SKM-1 treated with dmso at 0.1 percent for 144 hours (cell line): ENCODE measurements around the gene PDPK1.

ENCODE experiments used
- DNase-seq: peaks from one replicate; lab custom pipeline; 2025; ENCODE audit not compliant: unreplicated experiment; lab: John Stamatoyannopoulos, UW

The PDPK1 gene

DNA sequence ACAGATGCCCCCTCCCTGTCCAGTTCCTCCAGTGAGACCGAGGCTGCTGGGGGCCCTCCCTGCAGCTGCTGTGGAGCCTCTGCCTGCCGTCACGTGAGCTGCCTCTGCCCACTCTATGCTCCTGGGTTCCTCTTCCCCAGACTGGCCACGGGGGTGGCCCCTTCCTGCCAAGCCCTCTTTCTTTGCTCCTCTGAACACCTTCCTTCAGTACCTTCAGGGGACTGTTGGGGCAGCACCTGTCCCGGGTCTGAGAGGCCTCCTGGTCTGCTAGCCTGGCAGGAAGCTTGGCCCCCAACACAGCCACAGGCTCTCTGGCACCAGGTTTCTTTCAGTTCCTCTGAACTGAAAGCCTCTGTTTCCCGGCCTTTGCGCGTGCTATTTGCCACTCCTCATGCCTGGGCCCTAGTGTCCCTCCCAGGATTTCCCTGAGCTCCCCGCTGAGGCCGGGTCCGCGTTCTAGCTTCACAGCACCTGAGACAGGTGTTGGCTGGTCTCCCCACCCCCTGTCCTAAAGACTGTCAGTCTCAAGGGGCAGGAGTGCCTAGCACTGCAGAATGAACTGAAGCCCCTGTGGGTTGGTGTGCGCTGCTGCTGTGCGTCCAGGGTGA lies 30.7 kb upstream of the PDPK1 start:
- peak; percentile 19 for DNase-seq

DNA sequence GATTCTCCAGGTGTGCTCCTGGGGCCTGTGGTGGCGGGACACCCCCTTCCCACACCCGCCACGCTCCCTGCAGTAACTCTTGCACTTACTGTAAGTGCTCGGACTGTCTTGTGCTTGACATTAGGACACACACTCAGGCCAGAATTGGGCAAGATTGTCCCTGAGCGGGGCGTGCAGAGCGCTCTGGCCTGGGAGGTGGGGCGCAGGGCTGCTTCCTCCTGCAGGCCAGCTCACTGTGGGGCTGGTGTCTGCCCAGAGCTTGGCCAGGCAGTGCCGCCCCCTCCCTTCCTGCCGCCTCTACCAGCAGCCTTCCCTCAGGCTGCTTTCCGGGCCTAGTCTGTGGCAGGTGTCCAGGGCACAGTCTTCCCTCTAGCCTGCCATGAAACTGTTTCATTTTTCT lies 30.2 kb upstream of the PDPK1 start:
- peak; percentile 52 for DNase-seq

DNA sequence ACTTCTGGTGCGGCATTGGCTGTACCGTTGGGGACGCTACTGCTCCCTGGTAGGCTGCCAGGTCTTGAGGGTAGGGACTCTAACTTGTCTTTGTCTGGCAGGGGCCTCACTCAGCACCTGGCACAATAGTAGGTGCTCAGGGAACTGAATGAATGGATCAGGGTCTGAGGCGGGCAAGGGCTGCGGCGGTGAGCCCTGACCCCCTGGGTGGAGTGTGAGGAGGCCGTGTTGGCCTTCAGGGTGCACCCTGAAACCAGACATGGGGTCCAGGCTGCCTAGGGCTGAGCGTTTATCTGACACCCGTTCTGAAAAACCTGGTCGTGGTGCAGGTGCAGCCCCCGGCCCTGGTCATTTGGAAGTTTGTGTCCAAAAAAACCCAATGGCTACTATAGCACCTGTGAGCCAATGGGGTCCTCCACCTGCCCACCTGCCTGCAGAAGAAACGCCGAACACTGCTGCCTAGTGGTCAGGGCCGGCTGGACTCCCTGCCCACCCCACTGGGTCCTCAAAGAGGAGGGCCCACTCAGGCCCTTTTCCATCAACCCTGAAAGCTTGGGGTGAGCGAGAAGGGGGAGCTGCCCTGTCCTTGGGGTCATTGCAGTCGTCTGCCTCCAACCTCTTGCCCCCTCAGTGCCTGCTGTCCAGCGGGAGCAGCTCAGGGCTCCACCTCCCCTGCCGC lies 29.0 kb upstream of the PDPK1 start:
- DNase-seq = no peak

DNA sequence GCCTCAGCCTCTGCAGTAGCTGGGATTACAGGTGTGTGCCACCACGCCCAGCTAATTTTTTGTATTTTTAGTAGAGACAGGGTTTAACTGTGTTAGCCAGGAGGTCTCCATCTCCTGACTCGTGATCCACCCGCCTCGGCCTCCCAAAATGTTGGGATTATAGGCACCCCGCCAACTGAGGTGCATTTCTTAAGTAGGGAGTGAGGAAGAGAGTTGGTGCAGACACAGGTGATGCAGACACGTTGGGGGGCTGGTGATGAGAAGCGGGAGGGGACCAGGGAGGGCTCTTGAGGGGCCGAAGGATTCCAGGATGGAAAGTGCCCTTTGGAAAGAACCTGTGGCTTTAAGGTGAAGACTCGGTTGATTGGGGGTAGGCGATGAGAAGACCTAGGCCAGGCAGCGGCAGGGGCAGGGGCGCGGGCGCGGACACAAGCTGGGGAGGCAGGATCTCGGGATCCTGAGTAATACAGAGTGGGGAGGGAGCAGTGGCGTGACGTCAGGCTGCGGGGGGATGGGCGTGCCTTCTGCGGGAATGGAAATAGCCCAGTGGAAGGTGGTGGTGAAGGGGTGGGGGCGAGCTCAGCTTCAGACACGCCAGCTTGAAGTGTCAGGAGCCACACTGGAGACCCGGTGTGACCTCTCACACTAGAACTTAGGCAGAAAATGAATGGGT lies 26.6 kb upstream of the PDPK1 start:
- no peak for DNase-seq

DNA sequence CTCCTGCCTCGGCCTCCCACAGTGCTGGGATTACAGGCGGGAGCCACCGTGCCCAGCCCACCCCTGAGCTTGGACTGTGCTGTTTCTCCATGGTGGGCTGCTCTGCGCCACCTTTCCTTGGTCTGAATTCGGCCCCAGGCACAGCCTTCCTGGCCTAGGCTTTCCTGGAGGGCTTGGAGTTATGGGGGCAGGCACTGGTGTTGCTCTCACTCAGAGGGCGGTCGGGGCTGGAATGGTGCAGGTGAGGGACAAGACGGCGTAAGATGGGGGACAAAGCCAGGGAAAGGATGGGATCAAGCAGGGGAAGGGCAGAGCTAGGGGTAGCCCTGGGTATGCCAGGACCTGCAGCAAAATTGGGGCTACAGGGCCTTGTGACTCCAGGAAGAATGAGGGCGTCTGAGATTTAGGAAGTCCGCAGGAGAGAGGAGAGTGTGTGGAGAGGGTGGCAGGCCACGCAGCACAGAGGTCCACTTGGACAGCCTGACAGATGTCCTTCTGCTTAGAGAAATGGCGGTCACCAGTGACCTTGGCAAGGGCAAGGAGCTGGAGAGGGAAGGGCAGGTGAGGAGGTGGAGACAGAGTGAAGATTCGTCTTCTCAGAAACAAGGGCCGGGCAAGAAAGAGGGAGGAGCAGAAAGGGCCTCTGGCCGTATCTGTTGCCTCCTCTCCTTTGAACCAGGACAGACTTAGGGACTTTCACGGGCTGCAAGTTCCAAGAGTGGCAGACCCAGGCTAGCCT lies 25.7 kb upstream of the PDPK1 start:
- DNase-seq = no peak

DNA sequence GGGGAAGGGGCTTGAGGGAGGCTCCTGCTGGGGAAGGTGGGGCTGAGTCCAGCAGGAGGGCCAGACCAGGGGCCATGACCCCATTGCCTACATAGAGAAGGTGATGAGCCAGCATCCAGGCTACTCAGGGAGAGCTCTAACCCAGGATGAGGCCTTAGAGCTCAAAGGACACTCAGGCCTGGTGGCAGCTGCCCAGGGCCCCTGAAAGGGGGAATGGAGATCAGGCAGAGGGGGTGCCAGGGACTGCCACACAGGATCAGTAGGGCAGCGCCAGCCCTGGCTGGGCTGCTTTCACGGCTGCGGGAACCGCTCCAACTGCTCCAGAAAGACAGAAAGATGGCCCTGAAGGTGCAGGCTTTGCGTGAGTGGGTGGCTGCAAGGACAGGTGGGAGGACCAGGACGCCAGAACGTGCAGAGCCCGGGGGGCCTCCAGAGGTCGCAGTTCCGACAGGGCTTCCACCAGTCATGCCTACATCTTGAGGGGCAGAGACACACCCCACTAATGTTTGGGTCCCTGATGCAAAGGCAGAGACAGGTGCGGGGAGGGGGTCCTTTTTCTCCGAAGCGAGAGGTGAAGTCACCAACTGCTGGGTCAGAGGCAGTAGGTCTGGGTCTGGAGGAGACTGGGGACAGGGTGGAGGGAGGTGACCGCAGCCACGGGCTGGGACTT lies 25.0 kb upstream of the PDPK1 start:
- DNase-seq = no peak

DNA sequence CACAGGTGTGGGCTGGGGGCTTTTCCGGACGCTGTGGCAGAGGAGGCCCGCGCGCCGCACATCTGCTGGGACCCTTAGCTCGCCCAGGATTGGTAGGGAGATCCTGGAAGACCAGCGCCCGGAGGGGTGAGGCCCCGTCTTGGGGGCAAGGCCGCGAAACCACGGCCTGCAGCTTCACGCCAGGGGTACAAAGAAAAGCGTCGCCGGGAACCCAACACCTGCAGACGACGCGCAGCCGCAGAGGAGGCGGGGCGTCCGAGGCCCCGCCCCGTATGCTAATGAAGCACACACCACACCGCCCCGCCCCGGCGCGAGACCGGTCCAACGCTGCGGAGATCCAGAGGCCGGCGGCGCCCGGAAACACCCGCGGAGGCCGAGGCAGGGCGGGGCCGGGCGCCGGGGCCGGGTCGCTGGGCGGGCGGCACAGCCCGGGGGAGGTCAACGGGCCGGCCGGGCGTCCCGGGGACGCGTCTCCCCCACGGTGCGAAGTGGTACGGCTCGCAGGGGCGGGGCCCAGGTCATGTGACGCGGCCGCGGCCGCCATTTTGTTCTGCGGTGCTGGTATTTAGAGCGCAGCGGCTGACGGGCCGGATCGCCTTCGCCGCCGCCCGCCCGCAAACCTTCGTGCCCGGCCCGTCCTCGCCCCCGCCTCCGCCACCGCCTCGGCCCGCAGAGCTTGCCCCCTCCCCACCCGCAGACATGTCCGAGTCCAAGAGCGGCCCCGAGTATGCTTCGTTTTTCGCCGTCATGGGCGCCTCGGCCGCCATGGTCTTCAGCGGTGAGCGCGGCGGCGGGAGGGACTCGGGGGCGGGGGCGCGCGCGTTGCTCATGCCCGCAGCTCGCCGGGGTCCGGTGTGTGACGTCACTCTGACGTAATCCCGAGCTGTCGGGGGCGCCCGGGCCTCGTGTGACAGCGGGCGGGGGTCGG lies 24.2 kb upstream of the PDPK1 start, which contains the start of gene ATP6V0C:
ATP6V0C (plus strand) TSS at position 548 of the 928 bp plus-strand sequence; CDS start at position 700, 152 bp downstream.
- peak; percentile 71 for DNase-seq

DNA sequence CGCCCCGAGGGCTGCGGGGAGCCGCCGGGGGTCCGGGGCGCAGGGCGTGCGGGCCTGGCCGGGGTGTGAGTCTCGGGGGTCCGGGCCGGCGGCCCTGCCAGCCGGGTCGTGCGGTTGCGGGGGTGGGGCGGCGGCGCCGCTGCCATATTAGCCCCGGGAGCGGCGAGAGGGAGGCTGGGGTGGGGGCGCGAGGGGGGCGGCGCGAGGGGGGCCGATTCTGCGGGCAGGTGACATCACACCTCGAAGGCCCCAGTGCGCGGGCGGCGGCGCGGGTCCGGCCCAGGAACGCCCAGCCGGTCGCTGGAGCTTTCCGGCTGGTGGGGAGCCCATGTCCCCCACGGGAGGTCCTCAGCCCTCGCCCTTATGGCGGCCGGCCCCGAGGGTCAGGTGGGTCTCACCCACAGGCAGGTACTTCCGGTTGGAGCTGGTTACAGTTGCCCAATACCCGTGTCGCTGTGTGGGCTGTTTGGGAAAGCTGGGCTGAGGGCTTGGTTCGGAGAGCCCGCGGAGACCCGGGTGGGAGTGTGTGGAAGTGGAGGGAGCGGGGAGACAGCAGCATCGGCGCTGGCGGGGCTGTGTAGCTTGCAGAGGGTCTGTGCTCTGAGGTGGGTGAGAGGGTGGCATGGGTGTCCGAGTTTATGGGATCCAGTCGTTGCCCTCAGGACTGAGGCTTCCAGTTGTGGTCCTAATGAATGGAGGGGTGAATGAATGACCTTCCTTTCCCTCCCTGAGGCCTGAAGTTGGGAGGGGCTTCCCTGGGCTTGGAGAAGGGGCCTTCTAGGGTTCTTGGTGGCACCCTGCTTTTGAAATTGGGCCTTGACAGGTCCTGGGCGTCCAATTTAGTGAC lies 23.3 kb upstream of the PDPK1 start:
- no peak for DNase-seq

DNA sequence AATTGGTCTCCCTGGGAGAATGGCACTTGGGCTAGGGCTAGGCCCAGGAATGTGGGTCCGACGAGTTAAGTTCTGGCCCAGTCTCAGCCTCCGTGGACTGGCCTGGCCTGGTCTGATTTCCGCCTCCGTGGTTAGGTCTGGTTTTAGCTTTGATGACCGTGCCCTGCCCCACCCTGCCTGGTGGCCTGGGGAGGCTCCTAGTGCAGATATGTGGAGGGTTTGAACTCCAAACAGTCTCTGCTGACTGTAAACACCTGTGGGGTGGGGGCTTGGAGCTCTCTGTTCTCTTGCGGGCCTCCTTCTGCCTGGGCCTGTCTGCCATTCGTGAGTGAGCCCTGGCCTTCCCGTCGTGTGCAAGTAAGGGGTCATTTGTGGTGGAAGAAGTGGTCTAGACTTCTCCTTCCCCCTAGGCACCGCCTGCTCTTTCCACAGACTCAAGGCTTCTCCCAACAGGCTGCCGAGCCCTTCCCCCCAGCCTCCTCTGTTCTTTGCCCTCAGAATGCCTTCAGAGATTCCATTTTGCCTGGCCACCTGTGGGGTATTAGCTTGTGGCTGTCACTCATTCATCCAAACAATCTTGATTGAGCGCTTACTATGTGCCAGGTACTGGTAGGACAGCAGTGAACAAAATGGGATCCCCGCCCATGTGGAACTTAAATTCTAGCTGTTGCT lies 22.5 kb upstream of the PDPK1 start:
- DNase-seq = peak; percentile 50

DNA sequence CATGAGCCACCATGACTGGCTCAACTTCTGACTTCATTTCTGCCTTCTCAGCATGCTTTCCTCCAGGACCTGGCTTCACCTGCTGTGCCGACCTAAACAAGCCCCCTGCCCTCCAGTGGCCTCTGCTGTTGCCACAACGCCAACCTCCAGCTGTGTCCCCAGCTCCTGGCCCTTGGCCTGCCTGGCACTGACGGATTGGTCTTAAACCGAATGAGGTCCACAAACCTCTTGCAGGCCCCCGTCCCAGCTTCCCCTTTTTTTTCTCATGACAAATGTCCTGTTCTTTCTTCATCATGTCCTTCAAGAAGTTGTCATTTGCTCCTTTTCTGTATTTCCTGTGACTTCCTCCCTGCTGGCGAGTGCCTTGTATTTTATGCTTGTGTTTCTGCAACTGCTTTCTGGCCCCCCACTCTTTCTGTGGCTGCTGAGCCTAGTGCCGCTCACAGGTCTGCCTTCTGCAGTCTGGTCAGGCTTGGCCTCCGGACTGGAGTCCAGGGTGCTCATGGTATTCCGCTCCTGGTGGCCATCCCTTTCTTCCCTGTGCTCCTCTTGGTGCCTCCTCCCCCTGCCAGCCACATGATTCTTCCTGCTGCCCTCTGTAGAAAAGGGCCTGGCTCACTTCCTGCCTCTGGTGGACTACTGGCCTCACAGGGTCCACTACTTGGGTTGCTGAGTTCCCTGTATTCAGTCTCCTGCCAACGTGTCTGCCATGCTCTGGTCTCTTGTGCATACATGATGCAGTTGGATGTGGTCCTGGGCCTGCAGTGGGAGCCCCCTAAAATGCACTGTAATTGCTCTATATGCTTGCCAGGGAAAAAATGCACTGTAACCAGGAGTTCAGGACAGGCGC lies 21.2 kb upstream of the PDPK1 start:
- peak; percentile 78 for DNase-seq

DNA sequence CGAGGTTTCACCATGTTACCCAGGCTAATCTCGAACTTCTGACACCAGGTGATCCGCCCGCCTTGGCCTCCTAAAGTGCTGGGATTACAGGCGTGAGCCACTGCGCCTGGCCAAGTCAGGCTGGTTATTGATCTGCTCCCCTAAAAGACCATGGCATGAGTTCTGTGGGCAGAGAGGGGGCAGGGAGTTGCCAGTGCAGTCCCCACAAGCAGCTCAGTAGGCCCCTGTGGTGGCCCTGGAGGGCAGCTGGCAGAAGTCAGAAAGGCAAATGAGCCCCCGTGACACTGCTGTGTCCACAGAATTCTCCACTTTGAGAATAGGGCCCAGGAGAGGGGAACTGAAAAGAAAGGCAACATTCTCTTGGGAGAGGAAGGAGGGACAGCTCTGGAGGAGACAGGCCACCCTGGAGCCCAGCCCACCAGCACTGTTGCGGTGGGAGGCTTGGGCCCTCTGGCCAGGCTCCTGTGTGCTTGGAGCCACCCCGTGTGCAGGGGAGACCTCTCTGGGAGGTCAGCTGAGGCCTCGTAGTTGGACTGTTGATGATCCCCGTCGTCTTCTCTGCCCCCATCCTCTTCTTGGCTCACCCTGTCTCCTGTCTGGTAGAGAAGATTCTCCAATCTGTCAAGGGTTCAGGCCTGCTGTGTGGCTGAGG lies 19.7 kb upstream of the PDPK1 start:
- DNase-seq = no peak

DNA sequence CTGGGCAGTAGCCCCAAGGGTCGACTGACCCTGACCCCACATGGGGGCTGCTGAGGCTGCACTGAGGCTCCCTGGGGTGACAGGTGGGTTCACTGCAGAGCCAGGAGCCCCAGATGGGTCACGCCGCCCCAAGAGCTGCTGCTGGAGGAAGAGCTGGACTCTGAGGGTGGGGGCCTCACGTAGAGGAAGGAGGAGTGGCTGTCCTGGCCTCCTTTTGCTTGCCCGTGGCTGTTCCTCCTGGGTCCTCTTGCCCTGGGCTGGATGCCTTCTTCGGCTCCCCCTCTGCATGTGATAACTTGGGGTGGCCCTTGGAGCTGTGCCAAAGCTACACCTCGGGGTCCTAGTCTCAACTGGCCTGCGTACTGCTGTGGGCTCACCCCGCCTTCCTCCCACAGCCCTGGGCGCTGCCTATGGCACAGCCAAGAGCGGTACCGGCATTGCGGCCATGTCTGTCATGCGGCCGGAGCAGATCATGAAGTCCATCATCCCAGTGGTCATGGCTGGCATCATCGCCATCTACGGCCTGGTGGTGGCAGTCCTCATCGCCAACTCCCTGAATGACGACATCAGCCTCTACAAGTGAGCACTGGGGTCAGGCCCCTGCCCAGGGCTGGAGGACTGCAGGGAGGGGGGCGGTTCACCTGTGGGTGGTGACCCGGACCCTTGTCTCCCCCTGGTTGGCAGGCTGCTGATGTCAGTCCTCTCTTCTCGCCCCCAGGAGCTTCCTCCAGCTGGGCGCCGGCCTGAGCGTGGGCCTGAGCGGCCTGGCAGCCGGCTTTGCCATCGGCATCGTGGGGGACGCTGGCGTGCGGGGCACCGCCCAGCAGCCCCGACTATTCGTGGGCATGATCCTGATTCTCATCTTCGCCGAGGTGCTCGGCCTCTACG lies 18.8 kb upstream of the PDPK1 start:
- DNase-seq = no peak

DNA sequence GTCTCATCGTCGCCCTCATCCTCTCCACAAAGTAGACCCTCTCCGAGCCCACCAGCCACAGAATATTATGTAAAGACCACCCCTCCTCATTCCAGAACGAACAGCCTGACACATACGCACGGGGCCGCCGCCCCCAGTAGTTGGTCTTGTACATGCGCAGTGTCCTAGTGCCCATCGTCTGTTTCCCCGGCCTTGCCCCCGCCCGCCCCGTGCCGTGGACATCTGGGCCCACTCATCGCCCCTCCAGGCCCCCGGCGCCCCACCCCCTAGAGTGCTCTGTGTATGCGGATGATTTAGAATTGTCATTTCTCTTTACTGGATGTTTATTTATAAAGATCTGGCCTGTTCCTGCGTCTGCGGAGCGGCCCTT lies 18.1 kb upstream of the PDPK1 start:
- DNase-seq = no peak

DNA sequence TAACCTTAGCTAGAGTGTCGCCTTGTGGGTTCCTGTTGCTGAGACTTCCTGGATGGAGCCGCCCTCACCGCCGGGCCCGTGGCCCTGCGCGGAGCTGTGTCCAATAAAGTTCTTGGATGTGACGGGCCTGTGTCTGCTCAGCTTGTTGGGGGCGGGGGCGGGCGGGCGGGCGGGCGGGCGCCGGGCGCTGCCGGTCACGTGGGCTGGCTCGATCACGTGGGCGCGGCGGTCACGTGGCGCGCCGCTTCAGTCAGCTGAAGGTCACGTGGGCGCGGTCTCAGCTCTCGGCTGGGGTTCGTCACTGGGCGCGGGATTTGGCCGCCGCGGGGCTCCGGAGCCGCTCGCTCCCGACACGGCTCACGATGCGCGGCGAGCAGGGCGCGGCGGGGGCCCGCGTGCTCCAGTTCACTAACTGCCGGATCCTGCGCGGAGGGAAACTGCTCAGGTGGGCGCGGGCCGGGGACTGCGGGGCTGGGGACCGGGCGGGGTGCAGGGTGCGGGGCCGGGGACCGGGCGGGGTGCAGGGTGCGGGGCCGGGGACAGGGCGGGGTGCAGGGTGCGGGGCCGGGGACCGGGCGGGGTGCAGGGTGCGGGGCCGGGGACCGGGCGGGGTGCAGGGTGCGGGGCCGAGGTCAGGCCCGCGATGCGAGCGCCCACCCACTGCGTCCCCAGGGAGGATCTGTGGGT lies 17.6 kb upstream of the PDPK1 start, which contains the start of gene AMDHD2:
AMDHD2 (plus strand) TSS at position 275 of the 687 bp plus-strand sequence; CDS start at position 363, 88 bp downstream.
- peak; percentile 32 for DNase-seq

DNA sequence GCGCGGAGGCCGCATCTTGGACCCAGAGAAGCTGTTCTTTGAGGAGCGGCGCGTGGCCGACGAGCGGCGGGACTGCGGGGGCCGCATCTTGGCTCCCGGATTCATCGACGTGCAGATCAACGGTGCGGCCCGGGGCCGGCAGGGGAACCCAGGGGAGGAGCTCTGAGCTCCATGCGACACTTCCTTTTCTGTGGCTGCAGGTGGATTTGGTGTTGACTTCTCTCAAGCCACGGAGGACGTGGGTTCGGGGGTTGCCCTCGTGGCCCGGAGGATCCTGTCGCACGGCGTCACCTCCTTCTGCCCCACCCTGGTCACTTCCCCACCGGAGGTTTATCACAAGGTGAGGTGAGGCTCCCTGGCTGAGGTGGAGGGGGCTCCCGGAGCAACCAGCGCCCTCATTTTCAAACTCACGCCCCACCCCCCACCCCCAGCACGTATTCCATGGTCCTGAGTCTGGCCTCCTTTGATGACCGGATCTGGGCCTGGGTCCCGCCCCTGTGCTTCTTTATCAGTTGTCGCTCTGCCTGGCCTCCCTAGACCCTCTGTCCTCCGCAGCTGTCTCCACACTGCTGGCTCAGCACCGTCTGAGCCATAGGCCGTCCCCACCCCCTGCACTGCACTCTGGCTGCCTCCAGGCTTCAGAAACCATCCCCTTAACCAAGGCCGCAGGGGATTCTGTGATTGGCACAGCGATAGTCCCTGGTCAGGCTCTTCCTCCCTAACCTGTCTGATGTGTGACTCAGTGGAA lies 16.9 kb upstream of the PDPK1 start:
- no peak for DNase-seq
